SK-N-SH (cell line): Measurements from ENCODE around the gene STPG2.
"Not testable (repeated sequence)": the region's sequence is repeated elsewhere in the genome, so short reads cannot be mapped to it uniquely, and the experiment has no call there.

Experiments
- GABPA ChIP-seq: IDR thresholded peaks from 2 replicates; pipeline ENCODE4 v1.4.0; 2012; ENCODE audit warnings: low read depth, mild to moderate bottlenecking
- TF ChIP-seq, protein P1 (sequence below): fragments of 200-600 bp; sonication (generic); IDR thresholded peaks from 2 replicates; pipeline ENCODE4 v1.6.1; 2017; ENCODE audit warnings: antibody characterized with exemption, mild to moderate bottlenecking, moderate library complexity

- TF ChIP-seq, protein P1, sequence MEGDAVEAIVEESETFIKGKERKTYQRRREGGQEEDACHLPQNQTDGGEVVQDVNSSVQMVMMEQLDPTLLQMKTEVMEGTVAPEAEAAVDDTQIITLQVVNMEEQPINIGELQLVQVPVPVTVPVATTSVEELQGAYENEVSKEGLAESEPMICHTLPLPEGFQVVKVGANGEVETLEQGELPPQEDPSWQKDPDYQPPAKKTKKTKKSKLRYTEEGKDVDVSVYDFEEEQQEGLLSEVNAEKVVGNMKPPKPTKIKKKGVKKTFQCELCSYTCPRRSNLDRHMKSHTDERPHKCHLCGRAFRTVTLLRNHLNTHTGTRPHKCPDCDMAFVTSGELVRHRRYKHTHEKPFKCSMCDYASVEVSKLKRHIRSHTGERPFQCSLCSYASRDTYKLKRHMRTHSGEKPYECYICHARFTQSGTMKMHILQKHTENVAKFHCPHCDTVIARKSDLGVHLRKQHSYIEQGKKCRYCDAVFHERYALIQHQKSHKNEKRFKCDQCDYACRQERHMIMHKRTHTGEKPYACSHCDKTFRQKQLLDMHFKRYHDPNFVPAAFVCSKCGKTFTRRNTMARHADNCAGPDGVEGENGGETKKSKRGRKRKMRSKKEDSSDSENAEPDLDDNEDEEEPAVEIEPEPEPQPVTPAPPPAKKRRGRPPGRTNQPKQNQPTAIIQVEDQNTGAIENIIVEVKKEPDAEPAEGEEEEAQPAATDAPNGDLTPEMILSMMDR: not testable (repeated sequence)
- not testable (repeated sequence) for TF ChIP-seq GABPA
Observed at GRCh38 chr4:97903436-97904189, 239.7 kb downstream of the STPG2 start.
